Stimulated activated CD8-positive, alpha-beta memory T cell treated with anti-CD3 and anti-CD28 coated beads, Interleukin-4, amount 100 ng/mL, for 1 hour (primary cell): ENCODE results near the gene TOP1.
"Not testable (repeated sequence)": the region's sequence is repeated elsewhere in the genome, so short reads cannot be mapped to it uniquely, and the experiment has no call there.

ENCODE experiments used
- DNase-seq, 2 donors: peaks; one replicate each; pipeline ENCODE4 v3.0.0-alpha.2; 2020; ENCODE audit warnings: low read depth in 2 of 2, low spot score in 1 of 2

The TOP1 gene

GRCh38 chr20:41091927-41092326, 63.3 kb downstream of the TOP1 start:
- no peak for DNase-seq

DNA sequence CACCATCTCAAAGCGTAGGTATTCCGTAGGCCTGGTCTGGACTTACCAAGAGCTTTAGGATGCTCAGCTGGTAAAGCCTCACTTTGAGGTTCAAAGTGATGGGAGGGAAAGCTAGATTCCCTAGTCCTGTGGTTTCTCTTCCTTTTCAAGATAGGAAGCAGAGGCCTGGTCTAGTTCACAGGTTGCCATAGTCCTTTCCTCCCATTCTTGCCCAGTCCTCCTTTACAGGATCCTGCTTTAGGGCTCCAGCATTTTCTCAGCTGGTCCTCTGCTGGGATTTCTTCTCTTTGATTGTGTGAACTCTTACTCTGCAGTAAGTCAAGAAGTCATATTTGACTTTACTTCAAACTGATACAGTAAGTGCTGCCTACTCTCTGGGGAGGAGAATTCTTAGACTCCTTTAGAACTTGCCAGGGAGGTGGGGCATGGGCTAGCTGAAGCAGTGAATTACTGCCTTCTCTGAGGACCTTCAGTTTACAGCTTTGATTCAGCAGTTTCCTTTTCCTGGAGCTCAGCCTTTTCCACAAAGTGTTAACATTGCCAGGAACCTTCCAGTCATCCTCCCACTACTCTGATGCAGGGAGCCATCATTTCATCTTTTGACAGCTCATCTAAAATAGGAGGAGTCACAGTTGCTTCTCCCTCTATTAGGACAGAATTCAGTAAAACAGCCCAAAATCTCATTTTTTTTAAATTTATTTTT, 65.9 kb downstream of the TOP1 start:
- no peak for DNase-seq

GRCh38 chr20:41095110-41095969, 66.7 kb downstream of the TOP1 start:
- peak; percentile 5 to 43 for DNase-seq

GRCh38 chr20:41098703-41099250, 70.2 kb downstream of the TOP1 start:
- no peak for DNase-seq

DNA sequence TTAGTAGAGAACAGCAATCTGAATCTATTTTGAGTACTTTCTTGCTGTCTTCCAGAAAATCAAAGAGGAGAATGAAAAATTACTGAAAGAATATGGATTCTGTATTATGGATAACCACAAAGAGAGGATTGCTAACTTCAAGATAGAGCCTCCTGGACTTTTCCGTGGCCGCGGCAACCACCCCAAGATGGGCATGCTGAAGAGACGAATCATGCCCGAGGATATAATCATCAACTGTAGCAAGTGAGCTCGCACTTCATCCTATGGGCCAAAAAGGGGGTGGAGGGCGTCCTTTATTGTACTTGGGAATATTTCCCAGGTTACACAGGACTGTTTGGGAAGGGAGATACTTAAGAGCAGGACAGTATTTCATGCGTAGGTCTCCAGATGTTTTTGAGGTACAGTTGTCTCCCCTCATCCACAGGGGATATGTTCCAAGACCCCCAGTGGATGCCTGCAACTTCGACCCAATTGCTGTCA, 71.4 kb downstream of the TOP1 start:
- DNase-seq: no peak

DNA sequence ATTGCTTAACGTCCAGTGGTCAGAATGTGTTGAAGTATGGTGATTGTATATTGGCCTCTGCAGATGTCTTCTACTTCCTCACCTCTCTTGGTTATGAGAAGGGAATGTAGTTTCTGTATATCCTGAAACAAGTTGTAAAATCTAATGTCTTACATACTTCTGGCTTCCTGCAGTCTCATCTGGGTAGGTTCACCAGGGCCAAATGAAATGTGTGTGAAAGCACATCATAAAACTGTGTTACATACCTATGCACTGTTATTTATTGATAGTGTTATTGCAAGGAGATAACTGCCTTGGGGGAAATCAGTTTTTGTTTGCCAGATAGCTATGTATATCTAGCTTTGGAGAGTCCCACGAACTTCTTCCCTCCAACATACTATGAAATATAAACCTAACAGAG, 73.0 kb downstream of the TOP1 start:
- DNase-seq: no peak

DNA sequence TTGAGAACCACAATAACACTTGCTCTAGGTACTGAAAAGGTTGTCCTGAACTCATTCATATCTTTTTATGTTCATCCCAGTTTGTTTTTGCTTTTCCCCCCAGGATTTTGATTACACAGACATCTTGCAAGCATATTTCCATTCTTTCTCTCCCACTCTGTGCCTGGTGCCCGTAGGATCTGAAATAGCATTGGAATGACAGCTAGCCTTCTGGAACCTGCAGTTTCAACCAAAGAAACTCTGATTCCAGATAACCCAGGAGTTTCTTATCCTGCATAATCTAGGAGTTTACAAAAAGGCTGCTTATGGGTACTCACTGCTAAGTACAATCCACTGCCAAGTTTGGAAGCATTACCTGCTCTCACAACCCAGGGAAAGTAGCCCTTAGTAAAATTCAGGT, 79.9 kb downstream of the TOP1 start:
- no peak for DNase-seq

DNA sequence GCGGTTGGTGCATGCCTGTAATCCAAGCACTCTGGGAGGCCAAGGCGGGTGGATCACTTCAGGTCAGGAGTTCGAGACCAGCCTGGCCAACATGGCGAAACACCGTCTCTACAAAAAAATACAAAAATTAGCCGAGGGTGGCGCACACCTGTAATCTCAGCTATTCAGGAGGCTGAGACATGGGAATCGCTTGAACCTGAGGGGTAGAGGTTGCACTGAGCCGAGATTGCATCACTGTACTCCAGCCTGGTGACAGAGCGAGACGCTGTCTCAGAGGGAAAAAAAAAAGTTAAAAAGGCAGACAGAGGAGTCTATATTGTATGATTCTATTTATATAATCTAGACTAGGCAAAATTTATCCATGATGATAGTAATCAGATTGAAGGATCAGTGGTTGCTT, 81.4 kb downstream of the TOP1 start:
- no peak for DNase-seq

- no peak for DNase-seq
These were observed 82.4 kb downstream of the TOP1 start for GRCh38 chr20:41110930-41111577.

DNA sequence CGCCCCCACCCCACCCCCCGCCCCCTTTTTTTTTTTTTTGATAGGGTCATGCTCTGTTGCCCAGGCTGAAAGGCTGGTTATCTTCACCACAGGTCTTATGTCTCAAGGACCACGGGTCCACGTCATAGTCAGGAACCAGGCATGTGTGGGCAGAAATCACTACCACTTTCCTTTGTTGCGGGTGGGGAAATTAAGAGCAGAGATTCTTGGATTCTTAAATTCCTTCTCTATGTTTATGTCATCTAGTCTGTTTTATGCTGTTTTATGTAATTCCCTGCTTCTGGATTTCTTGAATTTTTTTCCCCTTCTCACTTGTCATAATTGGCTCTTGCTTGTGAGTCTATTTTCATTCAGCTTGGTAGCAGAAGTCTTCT, 82.9 kb downstream of the TOP1 start:
- DNase-seq: no peak

DNA sequence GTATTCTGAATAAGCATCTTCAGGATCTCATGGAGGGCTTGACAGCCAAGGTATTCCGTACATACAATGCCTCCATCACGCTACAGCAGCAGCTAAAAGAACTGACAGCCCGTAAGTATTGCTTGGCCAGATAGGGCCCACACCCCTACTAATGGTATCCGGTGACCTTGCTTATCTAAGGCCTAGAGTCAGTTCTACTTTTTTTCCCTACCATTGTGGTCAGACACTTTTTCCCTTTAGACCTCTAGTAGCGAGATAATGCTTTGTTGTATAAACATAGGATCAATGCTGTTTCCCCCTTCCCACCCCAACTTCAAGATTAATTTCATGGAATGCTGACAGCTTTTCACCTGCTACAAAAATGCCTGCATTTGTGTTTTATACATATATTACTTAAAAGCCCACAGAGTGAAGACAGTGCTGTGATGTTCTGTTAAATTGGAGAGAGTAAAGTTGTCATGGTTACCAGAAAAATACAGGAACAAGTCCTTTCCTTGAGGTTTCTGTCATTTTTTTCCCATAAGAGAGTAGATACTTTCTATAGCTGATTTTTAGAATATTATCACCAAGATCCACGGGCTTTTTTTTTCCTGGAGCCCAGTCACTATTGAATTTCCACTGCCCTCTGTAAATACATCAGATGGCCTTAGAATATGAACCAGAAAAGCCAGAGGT, 87.8 kb downstream of the TOP1 start:
- no peak for DNase-seq

DNA sequence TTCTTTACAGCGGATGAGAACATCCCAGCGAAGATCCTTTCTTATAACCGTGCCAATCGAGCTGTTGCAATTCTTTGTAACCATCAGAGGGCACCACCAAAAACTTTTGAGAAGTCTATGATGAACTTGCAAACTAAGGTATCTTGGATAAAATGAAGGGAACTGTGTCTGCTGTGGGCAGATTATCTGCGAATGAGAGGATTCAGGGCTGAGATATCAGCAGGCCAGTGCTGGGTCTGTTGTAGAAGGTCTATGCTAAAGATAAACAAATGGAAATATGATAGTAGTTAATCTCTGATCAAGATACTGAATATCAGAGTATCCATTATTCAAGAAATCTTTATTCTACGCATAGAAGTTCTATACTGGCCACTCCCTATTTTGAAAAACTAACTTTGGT, 89.5 kb downstream of the TOP1 start:
- DNase-seq: not testable (repeated sequence)

GRCh38 chr20:41118632-41119031, 90.0 kb downstream of the TOP1 start:
- DNase-seq: no peak

- DNase-seq: no peak
These were observed 91.3 kb downstream of the TOP1 start for GRCh38 chr20:41119614-41120561.

- DNase-seq: no peak
These were observed 92.8 kb downstream of the TOP1 start for GRCh38 chr20:41121399-41121798.

- no peak for DNase-seq
These were observed 95.0 kb downstream of the TOP1 start for GRCh38 chr20:41123631-41124030.

GRCh38 chr20:41124451-41125094, 96.0 kb downstream of the TOP1 start:
- no peak for DNase-seq

GRCh38 chr20:41125530-41126457, 97.2 kb downstream of the TOP1 start:
- no peak for DNase-seq
